Stimulated activated CD4-positive, alpha-beta T cell treated with anti-CD3 and anti-CD28 coated beads, Interleukin-12 subunit alpha, Interleukin-12 subunit beta, amount 100 ng/mL, for 24 hours (primary cell): ENCODE measurements around the gene TFEC.
"Not testable (repeated sequence)": the region's sequence is repeated elsewhere in the genome, so short reads cannot be mapped to it uniquely, and the experiment has no call there.

ENCODE experiments used
- DNase-seq, 2 experiments: peaks; one replicate each; pipeline ENCODE4 v3.0.0-alpha.2; 2020; ENCODE audit warnings: low read depth in 2 of 2

The TFEC gene, protein sequence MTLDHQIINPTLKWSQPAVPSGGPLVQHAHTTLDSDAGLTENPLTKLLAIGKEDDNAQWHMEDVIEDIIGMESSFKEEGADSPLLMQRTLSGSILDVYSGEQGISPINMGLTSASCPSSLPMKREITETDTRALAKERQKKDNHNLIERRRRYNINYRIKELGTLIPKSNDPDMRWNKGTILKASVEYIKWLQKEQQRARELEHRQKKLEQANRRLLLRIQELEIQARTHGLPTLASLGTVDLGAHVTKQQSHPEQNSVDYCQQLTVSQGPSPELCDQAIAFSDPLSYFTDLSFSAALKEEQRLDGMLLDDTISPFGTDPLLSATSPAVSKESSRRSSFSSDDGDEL

DNA sequence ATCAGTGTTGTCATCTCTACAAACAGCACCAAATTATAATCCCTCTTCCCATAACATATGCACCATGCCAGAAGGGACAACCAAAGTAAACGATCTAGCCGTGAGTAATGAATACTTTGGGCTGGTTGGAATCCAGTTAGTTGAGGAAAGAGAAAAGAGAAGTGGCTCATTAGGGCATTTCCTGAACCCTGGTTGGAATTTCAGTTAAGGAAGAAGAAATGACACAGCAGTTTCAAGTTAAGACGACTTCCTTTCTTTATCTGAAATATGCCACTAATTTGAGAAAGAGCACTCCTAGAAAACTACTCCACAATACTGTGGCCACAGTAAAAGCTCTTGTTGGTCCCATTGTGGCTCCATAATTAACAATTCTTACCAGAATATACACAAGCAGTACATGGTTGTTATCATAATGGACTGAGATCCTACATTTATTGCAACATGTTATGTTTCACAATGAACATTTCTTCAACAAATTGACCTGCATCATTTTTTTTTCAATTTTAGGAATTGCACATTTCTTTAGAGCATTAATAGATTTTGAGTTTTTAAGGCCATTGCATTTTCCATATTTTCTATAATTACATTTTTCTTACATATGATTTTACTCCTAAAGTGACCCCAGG lies at the start of gene TFEC:
TFEC (minus strand) TSS at position 113 of the 626 bp plus-strand sequence. CDS start 46,322 bp downstream, outside the sequence.
- DNase-seq = no peak

GRCh38 chr7:116075351-116076145 lies 45.0 kb upstream of the TFEC start:
- no peak for DNase-seq

GRCh38 chr7:116071629-116072028 lies 41.1 kb upstream of the TFEC start:
- DNase-seq = no peak

DNA sequence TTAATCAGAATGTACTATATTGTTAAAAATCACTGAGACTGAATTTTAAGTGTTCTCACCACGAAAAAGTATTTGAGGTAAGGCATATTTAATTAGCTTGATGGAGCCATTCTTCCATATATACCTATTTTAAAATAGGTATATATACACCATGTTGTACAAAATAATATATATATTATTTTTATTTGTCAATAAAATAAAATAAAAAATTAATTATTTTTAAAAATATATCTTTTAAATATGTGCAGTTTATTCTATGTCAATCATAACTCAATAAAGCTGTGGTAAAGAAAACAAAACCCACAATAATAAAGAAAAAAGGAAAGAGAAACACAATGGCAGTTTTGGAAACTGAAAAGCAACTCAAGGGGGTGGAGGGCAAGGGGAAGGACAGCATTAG lies 33.6 kb upstream of the TFEC start:
- DNase-seq = no peak

GRCh38 chr7:116062666-116063065 lies 32.1 kb upstream of the TFEC start:
- DNase-seq = no peak

DNA sequence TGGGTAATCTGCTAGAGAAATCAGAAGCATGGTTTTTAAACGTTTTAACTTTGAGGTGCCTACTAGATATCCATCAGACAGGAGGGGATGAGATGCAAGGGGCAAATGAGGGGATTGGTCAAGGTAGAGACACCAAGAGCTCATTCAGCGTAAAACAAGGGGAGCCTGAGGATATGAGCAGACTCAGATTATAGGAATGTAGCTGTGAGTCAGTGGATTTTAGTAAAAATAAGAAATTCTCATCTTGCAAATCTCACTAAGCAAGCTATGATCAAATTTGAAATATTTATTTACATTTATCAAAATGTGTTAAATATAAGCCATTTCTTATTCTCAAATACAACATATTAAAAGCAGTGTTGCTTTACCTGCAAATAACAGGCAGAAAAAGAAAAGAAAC lies 21.4 kb upstream of the TFEC start:
- no peak for DNase-seq

- not testable (repeated sequence) for DNase-seq
These were observed 16.7 kb upstream of the TFEC start for GRCh38 chr7:116047261-116047660.

GRCh38 chr7:116045532-116045931 lies 15.0 kb upstream of the TFEC start:
- DNase-seq = no peak

- no peak for DNase-seq
These were observed 11.1 kb upstream of the TFEC start for GRCh38 chr7:116041615-116042014.

GRCh38 chr7:116037401-116037800 lies 6.8 kb upstream of the TFEC start:
- no peak for DNase-seq

- DNase-seq = no peak
These were observed 3.8 kb upstream of the TFEC start for GRCh38 chr7:116034411-116034810.

DNA sequence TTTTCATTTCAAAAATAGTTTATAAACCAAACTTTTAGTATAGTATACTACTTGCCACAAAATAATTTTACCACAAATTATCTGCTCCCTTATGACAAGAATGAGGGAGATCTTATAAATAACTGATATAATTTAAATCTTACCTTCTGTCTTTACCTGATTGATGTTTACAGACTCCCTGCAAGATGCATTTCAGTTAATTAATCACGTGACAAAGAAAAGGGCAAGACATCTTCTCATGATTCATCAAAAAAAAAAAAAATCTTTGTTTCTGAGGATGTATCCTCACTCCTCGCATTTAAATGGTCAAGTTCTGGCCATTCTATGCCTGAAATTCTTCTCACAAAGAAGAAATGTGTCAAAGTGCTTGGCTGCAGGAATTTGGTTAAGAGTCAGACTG lies 2.3 kb upstream of the TFEC start:
- no peak for DNase-seq

- no peak for DNase-seq
These were observed 1.8 kb downstream of the TFEC start for GRCh38 chr7:116028787-116029186.

DNA sequence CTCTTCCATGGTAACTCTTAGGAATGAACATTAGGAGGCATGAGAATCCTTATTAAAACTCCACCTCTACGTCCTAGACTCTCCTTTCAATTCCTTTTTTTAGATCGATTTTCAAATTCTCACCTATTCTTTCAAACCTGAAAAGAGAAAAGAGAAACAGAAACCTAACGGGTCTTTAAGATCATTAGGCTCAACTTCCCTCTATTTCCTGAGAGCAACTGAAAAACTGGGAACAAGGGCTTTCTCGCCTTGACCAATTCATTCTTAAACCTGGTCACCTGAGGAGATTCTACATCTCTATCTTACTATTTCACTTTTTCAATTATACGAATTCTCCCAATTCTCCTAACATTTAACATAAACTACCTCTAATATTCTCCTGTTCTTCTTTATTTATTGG lies 2.8 kb downstream of the TFEC start:
- no peak for DNase-seq

GRCh38 chr7:116024826-116025809 lies 5.4 kb downstream of the TFEC start:
- no peak for DNase-seq

GRCh38 chr7:116021237-116021636 lies 9.3 kb downstream of the TFEC start:
- DNase-seq = no peak

- DNase-seq = no peak
These were observed 11.8 kb downstream of the TFEC start for GRCh38 chr7:116018731-116019130.

- DNase-seq = no peak
These were observed 16.9 kb downstream of the TFEC start for GRCh38 chr7:116013675-116014074.

- no peak for DNase-seq
These were observed 19.0 kb downstream of the TFEC start for GRCh38 chr7:116011584-116011983.

GRCh38 chr7:116004762-116005161 lies 25.8 kb downstream of the TFEC start:
- not testable (repeated sequence) for DNase-seq

DNA sequence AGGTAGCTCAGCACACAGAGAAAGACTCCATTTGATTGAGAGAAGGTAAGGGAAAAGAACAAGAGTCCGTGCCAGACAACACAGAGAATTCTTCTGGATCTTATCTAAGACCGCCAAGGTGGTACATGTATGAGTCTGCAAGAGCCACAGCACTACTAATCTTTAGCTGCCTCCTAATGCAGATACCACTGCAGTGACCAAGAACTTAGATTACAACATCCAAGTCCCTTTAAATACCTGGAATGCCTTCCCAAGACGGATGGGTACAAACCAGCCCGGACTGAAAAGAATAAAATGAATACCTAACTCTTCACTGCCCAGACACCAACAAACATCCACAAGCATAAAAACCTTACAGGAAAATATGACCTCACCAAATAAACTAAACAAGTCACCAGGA lies 33.3 kb downstream of the TFEC start:
- DNase-seq = no peak
